ENCODE data around the gene ATP4B.

DNA sequence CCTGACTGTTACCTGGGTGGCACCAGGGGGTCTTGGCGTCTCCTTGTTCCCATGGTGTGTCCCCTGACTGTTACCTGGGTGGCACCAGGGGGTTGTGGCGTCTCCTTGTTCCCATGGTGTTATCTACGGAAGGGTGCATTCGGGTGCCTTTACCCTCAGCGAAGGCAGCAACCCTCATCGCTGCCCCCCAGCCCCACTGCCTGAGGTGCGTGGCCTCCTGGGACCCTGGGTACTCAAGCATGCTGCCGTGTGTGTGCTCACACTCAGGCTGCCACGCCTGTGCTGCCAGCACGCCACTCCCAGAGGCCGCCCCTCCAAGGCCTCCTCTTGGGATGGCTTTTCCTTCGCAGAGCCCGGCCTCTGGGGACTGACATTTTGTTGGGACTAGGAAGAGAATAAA is 48.4 kb downstream of the ATP4B start:
- TF ChIP-seq KDM1A (IDR thresholded peaks at IDR 0.05; ENCODE audit: low read depth) (no peak), RAD21 (conservative IDR thresholded peaks at IDR 0.05 in 1 of 2, IDR thresholded peaks at IDR 0.05 in 1 of 2) (no peak)
